WTC11 (cell line): Measurements from ENCODE around the gene LEUTX. TPM values are rescaled to one million over a fixed set of nuclear protein-coding genes. Genes with fewer than 3 reads are reported as not detected.

Source experiments
- ATAC-seq: fragments of 200-7000 bp; cut with Tn5 transposase; 2 replicates; pipeline ENCODE4 v1.10.0; 2021; ENCODE audit warnings: mild to moderate bottlenecking, moderate library complexity
- CTCF ChIA-PET: fragments of 300-600 bp; sonication (Branson Sonifier 250); formaldehyde crosslinking; loops from one replicate; lab custom pipeline; 2021; ENCODE audit warnings: antibody characterized with exemption; lab: Charles Lee
- POLR2A ChIA-PET: fragments of 350-600 bp; sonication (Branson Sonifier 250); formaldehyde crosslinking; loops from one replicate; lab custom pipeline; 2021; ENCODE audit warnings: antibody characterized with exemption; lab: Charles Lee
- DNase-seq: peaks from one replicate; pipeline ENCODE4 v3.0.0; 2021; ENCODE audit warnings: low spot score
- H3K27ac Mint-ChIP-seq: 2 replicates; pipeline ENCODE4 v1.8.0; 2021; ENCODE audit warnings: mixed read lengths
- H3K27me3 Mint-ChIP-seq: 2 replicates; pipeline ENCODE4 v1.8.0; 2021; ENCODE audit warnings: low read depth, mild to moderate bottlenecking, moderate library complexity, mixed read lengths
- H3K36me3 Mint-ChIP-seq: 2 replicates; pipeline ENCODE4 v1.8.0; 2021; ENCODE audit warnings: mixed read lengths
- H3K4me1 Mint-ChIP-seq: 2 replicates; pipeline ENCODE4 v1.8.0; 2022; ENCODE audit warnings: mixed read lengths
- H3K4me3 Mint-ChIP-seq: 2 replicates; pipeline ENCODE4 v1.8.0; 2021; ENCODE audit warnings: mild to moderate bottlenecking, moderate library complexity, mixed read lengths
- H3K9me3 Mint-ChIP-seq: 2 replicates; pipeline ENCODE4 v1.8.0; 2021; ENCODE audit warnings: mixed read lengths
- CREM ChIP-seq: sonication (generic); formaldehyde crosslinking; IDR thresholded peaks from 2 replicates; pipeline ENCODE4 v1.8.1; 2022; ENCODE audit warnings: mild to moderate bottlenecking, missing genetic modification reagents, moderate library complexity
- FOXP1 ChIP-seq: sonication (generic); formaldehyde crosslinking; IDR thresholded peaks from 2 replicates; pipeline ENCODE4 v1.8.0; 2022; ENCODE audit warnings: missing genetic modification reagents, mild to moderate bottlenecking, moderate library complexity, borderline replicate concordance
- GTF2I ChIP-seq: fragments of 250-450 bp; sonication (Bioruptor Pico); conservative IDR thresholded peaks from 2 replicates; pipeline ENCODE4 v1.4.0; 2021; ENCODE audit warnings: mild to moderate bottlenecking
- NFE2L1 ChIP-seq: sonication (generic); formaldehyde crosslinking; IDR thresholded peaks from 2 replicates; pipeline ENCODE4 v1.8.1; 2023; ENCODE audit warnings: missing genetic modification reagents
- NFYB ChIP-seq: sonication (generic); formaldehyde crosslinking; conservative IDR thresholded peaks from 2 replicates; pipeline ENCODE4 v1.8.0; 2022; ENCODE audit warnings: low read depth, missing genetic modification reagents
- ZNF396 ChIP-seq: fragments of 250-450 bp; sonication (Bioruptor Pico); IDR thresholded peaks from 2 replicates; pipeline ENCODE4 v1.8.0; 2021; ENCODE audit warnings: mild to moderate bottlenecking, moderate library complexity, borderline replicate concordance
- ZNF671 ChIP-seq: fragments of 250-450 bp; sonication (Bioruptor Pico); IDR thresholded peaks from 2 replicates; pipeline ENCODE4 v1.8.0; 2021; ENCODE audit warnings: mild to moderate bottlenecking
- total RNA-seq: library from RNA; stranded (reverse); gene quantifications from 3 replicates; pipeline ENCODE4 v1.2.3, GENCODE V29; 2021
- TF ChIP-seq, protein P1 (sequence below): sonication (generic); formaldehyde crosslinking; IDR thresholded peaks from 2 replicates; pipeline ENCODE4 v1.8.1; 2023; ENCODE audit warnings: mild to moderate bottlenecking, missing genetic modification reagents
- TF ChIP-seq, protein P2 (sequence below): sonication (generic); formaldehyde crosslinking; IDR thresholded peaks from 2 replicates; pipeline ENCODE4 v1.8.1; 2023; ENCODE audit warnings: mild to moderate bottlenecking, missing genetic modification reagents, borderline replicate concordance
- TF ChIP-seq, protein P3 (sequence below): sonication (generic); formaldehyde crosslinking; IDR thresholded peaks from 2 replicates; pipeline ENCODE4 v1.8.1; 2022; ENCODE audit warnings: missing genetic modification reagents, borderline replicate concordance
- TF ChIP-seq, protein P4 (sequence below): fragments of 250-450 bp; sonication (Bioruptor Pico); IDR thresholded peaks from 2 replicates; pipeline ENCODE4 v1.9.0; 2021; ENCODE audit warnings: mild to moderate bottlenecking
- TF ChIP-seq, protein P5 (sequence below): sonication (generic); formaldehyde crosslinking; IDR thresholded peaks from 2 replicates; pipeline ENCODE4 v1.8.1; 2023; ENCODE audit warnings: mild to moderate bottlenecking, missing genetic modification reagents
- TF ChIP-seq, protein P6 (sequence below): sonication (generic); formaldehyde crosslinking; IDR thresholded peaks from 2 replicates; pipeline ENCODE4 v1.8.0; 2022; ENCODE audit warnings: mild to moderate bottlenecking, missing genetic modification reagents

The LEUTX gene
- total RNA-seq, 1 experiment from 2014 or later, result not detected

DNA sequence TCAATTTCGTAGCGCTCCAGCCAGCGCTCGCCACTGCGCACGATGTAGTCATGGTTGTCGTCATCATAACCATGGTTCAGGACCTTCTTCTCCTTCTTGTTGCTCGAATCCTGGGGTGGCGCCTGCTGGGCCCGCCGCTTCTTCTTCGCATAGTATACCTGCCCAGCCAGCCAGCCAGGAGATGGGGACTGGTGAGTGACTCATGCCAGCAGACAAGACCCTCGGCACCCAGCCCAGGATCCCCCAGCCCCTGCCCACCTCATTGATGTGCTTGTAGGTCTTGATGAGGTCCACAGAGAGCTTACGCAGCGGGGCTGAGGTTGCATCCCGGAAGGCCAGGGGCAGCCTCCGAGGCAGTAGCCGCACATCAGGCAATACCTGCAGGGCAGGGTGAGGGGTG lies 51.8 kb downstream of the LEUTX start (continued):
- TF ChIP-seq, protein P1, sequence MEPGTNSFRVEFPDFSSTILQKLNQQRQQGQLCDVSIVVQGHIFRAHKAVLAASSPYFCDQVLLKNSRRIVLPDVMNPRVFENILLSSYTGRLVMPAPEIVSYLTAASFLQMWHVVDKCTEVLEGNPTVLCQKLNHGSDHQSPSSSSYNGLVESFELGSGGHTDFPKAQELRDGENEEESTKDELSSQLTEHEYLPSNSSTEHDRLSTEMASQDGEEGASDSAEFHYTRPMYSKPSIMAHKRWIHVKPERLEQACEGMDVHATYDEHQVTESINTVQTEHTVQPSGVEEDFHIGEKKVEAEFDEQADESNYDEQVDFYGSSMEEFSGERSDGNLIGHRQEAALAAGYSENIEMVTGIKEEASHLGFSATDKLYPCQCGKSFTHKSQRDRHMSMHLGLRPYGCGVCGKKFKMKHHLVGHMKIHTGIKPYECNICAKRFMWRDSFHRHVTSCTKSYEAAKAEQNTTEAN (CRISPR knock-in tag), result no peak
- TF ChIP-seq, all 79 proteins: peak for 0

DNA sequence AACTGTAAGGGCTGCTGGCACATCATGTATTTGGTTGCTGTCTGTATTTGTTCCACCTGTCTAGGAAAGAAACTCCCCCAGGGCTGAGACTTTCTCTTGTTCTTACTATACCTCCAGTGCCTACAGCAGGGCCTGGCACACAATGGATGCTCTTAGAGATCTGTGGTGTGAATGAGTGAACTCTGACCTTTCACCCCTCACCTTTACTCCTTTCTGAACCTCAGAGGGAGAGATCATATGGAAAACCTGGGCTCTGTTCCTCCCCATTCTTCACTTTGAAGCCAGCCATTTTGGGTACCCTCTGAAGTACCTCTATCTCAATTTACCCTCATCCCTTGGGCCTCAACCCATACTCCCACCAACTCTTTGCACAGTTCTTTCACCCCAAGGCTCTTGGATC lies 52.2 kb downstream of the LEUTX start:
- Mint-ChIP-seq H3K36me3 (peaks cover 30% of the 10 kb centered on the region), H3K27ac (no peak overlapping the region), H3K4me1 (peaks cover 13% of the 10 kb centered on the region), H3K4me3 (no peak overlapping the region), H3K9me3 (no peaks in the 10 kb centered on the region), H3K27me3 (no peaks in the 10 kb centered on the region)
- no peak for DNase-seq
- no peak for ATAC-seq
- ChIA-PET CTCF (interaction anchor here (1.2 kb wide), 1 partner anchor 38 kb away, joined by 3 read pairs; no protein-coding TSS in a partner anchor), POLR2A (no interaction called here)
- TF ChIP-seq, protein P2, sequence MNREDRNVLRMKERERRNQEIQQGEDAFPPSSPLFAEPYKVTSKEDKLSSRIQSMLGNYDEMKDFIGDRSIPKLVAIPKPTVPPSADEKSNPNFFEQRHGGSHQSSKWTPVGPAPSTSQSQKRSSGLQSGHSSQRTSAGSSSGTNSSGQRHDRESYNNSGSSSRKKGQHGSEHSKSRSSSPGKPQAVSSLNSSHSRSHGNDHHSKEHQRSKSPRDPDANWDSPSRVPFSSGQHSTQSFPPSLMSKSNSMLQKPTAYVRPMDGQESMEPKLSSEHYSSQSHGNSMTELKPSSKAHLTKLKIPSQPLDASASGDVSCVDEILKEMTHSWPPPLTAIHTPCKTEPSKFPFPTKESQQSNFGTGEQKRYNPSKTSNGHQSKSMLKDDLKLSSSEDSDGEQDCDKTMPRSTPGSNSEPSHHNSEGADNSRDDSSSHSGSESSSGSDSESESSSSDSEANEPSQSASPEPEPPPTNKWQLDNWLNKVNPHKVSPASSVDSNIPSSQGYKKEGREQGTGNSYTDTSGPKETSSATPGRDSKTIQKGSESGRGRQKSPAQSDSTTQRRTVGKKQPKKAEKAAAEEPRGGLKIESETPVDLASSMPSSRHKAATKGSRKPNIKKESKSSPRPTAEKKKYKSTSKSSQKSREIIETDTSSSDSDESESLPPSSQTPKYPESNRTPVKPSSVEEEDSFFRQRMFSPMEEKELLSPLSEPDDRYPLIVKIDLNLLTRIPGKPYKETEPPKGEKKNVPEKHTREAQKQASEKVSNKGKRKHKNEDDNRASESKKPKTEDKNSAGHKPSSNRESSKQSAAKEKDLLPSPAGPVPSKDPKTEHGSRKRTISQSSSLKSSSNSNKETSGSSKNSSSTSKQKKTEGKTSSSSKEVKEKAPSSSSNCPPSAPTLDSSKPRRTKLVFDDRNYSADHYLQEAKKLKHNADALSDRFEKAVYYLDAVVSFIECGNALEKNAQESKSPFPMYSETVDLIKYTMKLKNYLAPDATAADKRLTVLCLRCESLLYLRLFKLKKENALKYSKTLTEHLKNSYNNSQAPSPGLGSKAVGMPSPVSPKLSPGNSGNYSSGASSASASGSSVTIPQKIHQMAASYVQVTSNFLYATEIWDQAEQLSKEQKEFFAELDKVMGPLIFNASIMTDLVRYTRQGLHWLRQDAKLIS (CRISPR knock-in tag), result no peak
- TF ChIP-seq ZNF396 (CRISPR knock-in tag) (no peak), GTF2I (CRISPR knock-in tag) (no peak), ZNF671 (CRISPR knock-in tag) (no peak), FOXP1 (CRISPR knock-in tag) (no peak), NFE2L1 (CRISPR knock-in tag) (no peak), NFYB (CRISPR knock-in tag) (no peak), CREM (CRISPR knock-in tag) (no peak)
- TF ChIP-seq, protein P3, sequence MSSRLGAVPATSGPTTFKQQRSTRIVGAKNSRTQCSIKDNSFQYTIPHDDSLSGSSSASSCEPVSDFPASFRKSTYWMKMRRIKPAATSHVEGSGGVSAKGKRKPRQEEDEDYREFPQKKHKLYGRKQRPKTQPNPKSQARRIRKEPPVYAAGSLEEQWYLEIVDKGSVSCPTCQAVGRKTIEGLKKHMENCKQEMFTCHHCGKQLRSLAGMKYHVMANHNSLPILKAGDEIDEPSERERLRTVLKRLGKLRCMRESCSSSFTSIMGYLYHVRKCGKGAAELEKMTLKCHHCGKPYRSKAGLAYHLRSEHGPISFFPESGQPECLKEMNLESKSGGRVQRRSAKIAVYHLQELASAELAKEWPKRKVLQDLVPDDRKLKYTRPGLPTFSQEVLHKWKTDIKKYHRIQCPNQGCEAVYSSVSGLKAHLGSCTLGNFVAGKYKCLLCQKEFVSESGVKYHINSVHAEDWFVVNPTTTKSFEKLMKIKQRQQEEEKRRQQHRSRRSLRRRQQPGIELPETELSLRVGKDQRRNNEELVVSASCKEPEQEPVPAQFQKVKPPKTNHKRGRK (CRISPR knock-in tag), result no peak
- TF ChIP-seq, protein P4, sequence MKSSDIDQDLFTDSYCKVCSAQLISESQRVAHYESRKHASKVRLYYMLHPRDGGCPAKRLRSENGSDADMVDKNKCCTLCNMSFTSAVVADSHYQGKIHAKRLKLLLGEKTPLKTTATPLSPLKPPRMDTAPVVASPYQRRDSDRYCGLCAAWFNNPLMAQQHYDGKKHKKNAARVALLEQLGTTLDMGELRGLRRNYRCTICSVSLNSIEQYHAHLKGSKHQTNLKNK, result no peak
- TF ChIP-seq, protein P1 (CRISPR knock-in tag), result no peak
- TF ChIP-seq, protein P5, sequence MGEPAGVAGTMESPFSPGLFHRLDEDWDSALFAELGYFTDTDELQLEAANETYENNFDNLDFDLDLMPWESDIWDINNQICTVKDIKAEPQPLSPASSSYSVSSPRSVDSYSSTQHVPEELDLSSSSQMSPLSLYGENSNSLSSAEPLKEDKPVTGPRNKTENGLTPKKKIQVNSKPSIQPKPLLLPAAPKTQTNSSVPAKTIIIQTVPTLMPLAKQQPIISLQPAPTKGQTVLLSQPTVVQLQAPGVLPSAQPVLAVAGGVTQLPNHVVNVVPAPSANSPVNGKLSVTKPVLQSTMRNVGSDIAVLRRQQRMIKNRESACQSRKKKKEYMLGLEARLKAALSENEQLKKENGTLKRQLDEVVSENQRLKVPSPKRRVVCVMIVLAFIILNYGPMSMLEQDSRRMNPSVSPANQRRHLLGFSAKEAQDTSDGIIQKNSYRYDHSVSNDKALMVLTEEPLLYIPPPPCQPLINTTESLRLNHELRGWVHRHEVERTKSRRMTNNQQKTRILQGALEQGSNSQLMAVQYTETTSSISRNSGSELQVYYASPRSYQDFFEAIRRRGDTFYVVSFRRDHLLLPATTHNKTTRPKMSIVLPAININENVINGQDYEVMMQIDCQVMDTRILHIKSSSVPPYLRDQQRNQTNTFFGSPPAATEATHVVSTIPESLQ (CRISPR knock-in tag), result no peak
- TF ChIP-seq, protein P6, sequence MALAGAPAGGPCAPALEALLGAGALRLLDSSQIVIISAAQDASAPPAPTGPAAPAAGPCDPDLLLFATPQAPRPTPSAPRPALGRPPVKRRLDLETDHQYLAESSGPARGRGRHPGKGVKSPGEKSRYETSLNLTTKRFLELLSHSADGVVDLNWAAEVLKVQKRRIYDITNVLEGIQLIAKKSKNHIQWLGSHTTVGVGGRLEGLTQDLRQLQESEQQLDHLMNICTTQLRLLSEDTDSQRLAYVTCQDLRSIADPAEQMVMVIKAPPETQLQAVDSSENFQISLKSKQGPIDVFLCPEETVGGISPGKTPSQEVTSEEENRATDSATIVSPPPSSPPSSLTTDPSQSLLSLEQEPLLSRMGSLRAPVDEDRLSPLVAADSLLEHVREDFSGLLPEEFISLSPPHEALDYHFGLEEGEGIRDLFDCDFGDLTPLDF (CRISPR knock-in tag), result no peak
